Superior temporal gyrus (tissue), 1 donor: ENCODE results near the gene GDPD4.
A peak's percentile ranks its signal among the peaks of the same experiment; 100 is the strongest.

Experiments used
- DNase-seq: peaks from one replicate; pipeline ENCODE4 v3.0.0-alpha.2; 2016; ENCODE audit errors: extremely low spot score

GDPD4 gene

DNA sequence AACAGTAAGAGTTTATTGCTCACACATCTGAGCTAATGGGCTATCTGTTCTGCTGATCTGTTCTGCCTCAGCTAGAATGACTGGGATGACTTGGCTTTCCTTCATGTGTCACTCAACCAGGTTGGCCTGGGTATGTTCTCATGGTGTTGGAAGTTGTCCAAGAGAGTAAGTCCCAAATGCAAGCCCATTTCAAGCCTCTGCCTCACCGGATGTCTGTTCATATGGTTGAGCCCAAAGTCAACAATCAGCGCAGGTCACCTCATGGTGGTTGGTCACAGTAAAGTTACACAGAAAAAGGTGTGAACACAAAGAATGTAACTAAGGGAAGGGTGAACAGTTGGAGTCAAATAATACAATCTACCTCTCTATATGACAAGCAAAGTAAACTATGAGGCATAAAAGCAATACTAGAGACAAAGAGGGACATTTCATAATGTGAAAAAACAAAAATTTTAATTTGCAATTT is 1.9 kb downstream of the GDPD4 start:
- no peak for DNase-seq

DNA sequence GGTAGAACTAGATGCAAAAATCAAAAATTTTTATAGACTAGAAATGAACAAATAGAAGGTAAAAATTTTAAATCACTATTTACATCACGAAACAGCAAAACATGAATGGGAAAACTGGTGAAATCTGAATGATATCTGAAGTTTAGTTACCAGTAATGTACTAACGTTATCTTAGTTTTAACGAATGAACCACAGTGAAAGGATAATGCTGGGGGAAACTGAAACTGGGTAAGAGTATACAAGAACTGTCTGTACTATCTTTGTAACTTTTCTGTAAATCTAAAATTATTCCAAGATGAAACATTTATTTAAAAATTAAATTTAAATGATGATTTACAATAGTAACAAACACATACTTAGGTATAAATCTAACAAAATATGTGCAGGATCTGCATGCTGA is 7.4 kb downstream of the GDPD4 start:
- no peak for DNase-seq

DNA sequence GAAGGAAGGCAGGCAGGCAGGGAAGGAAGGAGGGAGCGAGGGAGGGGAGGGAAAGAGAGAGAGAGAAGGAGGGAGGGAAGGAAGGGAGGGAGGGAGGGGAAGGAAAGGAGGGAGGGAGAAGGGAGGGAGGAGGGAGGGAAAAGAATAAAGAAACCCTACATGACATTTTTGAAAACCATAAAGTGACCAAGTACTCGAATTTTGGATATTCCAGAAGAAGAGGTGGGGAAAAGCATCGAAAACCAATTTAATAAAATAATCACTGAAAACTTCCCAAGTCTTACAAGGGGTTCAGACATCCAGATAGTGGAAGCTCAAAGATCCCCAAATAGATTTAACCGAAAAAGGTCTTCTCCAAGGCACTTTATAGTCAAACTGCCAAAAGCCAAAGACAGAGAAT is 11.7 kb downstream of the GDPD4 start:
- DNase-seq, result no peak

DNA sequence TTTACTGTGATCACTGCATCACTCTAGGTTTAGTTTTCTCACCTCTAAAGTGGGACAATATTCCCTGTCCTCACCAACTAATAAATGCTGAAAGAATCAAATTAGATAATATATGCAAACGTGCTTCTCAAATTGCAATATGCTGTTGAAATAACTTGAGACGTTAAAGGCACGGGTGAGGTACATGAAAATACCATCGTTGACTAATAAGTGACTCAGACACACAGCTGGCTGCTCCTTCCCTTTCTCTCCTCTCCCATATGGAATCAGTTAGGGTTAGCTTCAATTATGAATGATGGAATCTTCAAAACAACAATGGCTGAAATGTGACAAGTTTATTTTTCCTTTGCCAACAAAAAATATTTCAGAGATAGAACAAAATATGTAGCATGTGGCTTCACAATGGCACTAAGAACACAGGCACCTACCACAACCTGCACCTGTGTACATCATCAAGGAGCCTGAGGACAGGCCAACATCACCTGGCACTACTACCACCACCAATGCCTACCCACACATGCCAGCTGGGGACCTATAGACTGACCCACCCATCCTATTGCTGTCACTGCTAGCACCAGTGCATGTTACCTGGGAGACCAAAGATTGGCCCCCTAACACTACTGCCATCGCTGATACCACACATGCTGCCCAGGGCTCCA is 13.7 kb downstream of the GDPD4 start:
- no peak for DNase-seq

DNA sequence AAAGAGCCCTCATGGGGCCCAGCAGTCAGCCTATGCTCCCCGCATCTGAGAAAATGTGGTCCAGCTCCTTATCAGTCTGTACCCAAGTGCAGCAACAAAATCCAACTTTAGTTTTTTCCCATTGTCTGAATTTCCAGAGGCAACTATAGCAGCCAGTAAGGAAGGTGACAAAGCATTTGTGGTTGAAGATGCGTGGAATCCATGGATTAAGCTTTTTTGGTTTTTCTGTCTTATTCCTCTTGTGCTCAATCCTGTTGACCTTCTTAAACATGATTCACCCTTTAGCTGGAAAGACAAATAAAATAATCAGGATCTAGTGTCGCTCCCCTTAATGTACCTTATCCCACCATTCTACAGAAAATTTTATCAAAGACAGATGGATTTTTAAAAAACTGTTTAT is 14.3 kb downstream of the GDPD4 start:
- DNase-seq, result no peak

DNA sequence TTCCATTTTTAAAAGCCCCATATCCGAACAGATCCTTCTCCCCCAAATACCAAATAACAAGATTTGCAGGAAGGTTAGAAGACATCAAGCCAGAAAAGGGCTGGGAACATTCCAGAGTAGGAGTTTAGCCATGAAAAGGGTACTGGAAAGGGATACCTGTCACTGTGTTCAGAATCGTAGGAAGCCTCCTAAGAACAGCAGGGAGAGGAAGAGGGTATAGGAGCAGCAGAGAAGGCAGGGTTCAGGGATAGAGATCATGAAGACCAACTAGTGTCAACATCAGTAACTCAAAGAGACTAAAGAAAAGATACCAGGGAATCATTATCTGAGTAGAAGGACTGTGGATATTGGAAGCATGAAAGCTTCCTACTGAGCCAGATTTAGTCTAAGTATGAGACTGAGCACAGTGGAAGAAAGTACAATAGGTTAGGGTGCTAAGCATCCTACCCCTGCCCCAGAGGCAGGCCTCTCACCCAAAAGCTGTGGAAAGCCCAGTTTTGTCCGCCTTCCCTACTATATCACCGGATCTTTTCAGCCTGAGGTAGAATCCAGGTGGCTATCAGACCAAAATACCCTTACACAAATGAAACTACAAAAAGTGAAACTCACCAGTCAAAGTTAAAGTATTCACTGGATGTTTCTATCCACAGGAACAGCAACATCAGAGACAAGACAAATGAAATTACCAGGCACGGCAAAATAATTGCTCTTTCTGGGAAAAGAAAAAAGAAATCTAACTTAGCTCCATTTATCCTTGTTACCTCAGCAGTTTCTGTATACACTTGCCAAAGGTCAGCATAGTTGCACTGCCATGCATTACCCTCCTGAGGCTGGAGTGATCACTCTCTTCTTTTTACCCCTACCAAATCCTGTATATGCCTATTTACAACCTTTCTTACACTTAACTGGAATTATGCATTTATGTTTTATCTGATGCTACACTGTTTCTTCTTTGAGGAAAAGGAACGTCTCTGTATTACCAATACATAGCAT is 16.7 kb downstream of the GDPD4 start:
- DNase-seq, result no peak

DNA sequence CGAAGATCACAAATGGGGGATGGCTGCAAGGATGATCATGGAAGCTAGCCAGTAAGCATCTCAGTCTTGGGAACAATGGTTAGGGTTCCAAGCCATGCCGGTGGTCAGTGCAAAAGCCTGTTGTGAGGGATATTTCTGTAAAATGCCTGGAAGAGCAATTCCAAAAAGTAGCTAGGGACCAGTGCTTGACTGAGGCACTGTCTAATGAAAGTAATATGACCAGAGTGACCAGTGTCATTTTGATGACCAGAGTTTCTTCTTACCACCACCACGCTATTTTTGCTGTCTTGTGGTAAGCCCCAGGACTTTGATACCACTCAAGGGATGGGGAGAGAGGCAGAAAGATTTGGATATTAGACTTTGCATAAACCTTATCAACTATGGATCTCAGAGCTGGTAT is 18.4 kb downstream of the GDPD4 start:
- DNase-seq, result no peak

DNA sequence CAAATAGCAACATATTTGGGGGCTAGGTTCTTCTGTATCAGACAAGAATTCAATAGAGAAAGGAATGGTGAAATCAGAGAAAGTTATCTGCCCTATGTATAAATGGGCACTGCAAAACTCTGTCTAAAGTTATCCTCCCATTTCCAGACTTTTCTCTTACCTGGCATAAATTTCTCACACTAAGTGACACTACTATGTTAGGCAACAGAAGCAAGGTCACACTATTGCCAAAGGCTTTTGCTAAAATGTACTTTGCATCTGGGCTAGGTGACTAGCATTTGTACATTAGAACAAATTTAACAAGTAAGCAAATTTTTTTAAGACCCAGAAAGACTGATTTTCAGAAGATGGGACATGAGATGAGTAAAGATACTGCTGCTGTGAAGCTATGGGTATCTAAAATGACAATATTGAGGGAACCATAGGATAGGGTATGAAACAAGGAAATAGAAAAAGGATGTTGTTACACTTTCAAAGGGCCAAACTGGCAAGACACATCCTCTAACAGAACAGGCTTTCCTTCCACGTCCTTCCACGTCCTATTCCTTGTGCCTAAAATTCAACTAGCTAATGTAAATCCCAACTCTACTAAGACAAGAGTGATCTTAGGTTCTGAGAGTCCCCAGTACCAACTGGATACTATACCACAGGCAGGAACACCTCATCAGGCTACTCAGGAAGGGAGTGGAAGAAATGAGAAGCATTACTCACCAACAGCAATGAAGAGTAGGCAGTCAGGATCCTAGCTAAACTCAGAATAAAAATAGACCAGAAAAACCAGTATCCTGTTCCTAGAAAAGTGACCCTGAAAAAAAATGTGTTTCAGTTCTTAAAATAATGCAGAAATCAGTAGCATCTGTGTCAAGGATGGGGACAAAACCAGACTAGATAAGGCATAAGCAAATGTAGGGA is 22.6 kb downstream of the GDPD4 start:
- peak; percentile 39 for DNase-seq

DNA sequence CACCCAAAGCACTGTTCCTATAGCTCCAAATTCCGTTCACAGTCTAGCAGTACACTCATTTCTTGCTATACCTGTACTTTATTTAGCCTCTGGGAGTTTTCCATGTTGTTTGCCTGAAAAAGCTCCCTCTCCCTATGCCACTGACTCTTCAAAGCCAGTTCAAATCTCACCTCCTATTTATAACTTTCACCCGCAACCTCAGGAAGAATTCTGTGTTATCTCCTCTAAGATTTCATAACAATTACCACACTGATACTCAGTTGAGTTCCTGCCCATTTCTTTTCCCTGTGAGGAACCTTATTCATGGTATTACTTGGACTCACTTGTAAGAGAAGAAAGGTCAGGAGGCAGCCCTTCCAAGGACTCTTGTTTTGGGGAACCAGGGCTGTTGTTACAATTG is 25.2 kb downstream of the GDPD4 start:
- no peak for DNase-seq

DNA sequence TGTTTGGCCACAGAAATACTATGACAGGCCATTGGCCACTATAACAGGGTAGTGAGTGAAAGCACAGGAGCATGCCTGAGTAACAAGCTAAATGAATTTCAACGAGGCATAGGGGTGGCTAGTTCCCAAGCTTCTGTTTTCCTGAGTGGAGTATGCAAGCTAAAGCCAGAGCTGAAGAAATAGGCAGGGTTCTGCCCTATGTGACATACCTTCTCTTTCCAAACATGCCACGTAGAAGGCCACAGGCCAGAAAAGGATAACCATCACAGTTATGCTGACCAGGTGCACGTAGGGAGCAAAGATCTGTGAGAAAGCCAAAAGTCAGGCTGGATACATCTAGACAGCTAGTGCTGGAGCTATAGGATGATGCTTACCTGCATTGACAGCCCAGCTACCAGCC is 30.6 kb downstream of the GDPD4 start:
- DNase-seq, result no peak

DNA sequence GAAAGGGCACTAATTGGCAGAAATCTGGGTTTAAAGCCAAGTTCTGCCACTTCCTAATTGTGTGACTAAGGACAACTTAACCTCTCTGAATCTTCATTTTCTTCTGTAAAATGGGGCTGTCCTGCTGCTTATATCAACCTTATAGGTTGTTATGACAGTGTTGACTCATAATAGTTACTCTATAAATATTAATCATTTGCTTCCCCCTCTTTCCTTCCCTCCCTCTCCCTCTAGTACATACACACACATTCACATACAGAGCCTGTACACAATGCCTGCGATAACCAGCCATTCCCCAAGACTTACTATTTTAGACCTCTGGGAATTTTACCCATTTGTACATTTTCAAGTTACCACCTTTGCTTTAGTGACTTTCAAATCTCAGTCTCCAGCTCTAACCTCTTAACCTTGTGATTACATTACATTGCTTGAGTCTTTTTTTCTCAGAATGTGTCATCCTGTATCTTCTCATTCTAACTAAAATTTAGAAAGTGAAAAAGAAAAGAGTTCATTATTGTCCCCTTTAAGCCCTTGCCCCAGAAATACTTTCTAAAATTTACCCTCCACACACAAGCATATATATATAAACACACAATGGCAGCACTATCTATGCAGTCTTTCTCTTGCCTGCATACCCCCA is 31.9 kb downstream of the GDPD4 start:
- no peak for DNase-seq

DNA sequence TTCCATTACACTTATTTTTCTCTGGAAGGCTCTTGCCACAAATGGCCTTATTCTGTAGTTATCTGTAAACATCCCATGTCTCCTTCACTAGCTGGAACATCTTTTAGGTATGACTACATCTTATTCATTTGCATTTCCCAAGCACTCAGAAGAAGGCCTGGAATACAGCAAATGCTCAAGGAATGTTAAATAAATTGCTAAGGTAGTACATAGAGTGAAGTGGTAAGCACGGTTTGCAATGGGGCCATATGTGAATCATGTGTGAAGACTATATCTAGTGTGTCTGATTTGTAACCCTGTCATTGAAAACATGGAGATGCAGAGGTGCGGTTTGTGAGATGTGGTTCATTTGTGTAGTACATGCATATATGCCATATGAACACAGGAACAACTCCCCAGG is 33.5 kb downstream of the GDPD4 start:
- no peak for DNase-seq

DNA sequence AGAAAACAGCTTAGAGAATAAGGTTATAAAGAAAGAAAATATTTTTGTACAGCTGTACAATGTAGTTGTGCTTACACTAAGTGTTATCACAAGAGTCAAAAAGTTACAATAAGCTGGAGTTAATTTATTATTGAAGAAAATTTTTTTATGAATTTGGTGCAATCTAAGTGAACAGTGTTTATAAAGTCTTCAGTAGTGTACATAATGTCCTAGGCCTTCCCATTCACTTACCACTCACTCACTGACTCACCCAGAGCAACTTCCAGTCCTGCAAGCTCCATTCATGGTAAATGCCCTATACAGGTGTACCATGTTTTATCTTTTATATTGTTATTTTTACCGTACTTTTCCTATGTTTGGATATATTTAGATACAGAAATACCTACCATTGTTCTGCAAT is 34.7 kb downstream of the GDPD4 start:
- no peak for DNase-seq

DNA sequence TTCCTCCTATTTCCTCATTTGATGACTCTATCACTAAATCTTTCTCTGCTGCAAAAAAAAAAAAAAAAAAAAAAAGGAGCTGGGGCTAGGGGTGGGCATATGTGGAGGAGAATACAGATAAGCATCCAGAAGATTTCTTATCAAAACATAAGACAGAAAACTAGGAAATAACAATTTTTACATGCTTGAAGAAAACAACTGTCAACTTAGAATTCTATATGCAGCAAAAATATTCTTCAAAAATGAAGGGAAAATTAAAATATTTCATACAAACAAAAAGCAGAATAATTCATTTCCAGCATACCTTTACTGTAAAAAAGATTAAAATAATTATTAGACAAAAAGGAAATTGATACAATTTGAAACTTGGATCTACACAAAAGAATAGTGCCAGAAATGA is 38.7 kb downstream of the GDPD4 start:
- no peak for DNase-seq

DNA sequence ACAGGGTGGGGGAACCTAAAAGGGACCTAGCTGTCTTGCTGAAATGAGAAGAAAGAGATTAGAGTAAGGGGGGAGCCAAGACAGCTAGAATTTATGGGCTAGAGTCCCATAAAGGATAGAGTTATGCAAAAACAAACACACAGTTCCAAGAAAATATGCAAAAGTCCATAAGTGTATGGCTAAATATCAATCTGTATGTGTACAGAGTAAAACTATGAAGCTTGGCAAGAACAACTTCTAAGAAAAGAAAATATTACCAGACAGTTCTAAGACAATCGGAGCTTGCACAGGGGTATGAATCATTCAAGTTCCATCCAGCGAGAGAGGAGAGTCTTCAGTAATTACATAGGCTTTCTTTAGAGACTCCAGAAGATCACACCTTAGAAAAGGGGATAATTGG is 41.8 kb downstream of the GDPD4 start:
- DNase-seq, result peak; percentile 10

DNA sequence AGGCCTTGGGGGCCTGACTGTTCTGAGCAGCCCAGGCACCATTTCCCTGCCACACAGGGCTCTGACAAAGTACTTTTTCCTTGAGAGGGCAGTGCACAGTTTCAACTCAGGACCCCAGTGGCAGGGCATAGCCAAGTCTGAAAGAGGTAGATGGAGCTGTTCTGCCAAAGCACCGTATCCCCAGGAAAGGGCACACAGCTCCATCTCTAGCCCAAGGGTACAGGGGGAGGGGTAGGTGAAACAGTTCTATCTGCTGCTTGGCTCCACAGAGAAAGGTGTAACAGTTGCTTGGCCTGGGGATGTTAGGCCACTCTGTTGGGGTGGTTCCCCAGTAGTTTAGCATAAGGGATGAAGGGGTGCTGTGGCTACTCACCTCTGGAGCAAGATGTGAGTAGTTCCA is 47.8 kb downstream of the GDPD4 start:
- no peak for DNase-seq

DNA sequence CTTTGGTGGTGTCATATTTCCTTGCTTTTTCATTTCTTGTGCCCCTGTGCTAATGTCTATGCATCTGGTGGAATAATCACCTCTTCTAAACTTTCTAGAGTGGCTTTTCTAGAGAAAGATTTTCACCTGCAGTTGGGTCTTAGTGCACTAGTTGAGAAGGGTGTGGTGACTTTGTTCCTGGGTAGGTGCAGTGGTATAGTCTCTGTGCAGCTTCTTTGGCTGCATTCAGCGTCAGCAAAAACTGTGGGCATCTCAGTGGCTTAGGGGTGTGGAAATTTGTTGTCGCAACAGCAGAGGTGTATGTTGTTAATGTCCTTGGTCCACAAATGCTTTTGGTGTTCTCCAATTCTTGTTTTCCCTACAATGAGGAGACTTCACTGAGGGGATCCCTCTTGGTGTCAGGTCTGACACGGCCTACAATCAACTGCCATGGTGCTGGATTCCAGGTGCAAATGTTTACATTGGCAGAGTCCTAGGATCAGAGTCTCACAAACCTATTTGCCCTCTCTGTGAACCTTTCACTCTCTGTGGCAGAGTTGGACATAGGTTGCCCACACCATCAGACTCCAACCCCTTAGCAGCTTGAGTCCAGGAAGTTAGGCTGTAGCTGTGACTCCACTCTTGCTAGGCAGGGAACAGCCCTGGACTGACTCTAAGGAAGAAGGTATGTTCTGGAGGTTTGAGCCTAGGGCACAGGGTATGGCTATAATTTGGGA is 48.8 kb downstream of the GDPD4 start:
- no peak for DNase-seq

DNA sequence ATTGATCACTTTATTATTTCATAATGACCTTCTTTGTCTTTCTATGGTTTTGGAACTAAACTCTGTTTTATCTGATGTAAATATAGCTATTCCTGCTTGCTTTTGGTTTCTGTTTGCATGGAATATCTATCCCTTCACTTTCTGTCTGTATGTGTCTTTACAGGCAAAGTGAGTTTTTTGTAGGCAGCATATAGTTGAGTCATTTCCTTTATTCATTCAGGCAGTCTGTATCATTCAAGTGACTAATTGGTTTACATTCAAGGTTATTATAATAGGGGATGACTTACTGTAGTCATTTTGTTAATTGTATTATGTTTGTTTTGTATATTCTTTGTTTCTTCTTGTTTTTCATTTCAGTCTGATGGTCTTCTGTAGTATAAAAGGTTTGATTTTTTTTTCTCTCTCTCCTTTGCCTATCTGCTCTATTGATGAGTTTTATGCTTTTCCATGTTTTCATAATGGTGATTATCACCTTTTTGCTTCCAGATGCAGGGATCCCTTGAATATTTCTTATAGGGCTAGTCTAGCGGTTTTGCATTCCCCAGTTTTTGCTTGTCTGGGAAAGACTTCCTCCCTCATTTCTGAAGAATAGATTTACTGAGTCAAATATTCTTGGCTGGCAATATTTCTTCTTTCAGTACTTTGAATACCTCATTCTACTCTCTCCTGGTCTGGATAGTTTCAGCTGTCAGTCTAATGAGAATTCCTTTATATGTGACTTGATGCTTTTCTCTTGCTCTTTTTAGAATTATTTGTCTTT is 50.4 kb downstream of the GDPD4 start:
- DNase-seq, result no peak

DNA sequence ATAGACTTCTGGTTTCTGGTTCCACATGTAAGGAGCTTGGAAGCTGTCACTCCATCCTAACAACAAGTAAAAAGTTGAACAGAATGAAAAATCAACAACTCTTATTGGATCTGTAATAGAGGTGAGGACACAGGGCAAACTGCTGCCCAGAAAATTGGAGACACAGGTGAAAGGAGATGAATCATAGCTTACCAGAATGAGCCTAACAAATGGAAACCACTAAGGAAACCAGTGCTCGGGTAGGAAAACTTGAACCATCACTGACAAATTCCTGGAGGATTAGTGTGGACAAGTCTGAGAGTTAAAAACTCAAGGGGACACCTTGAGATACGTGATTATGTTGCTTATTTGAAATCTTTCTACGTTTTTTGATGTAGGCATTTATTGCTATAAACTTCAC is 52.1 kb downstream of the GDPD4 start:
- DNase-seq, result no peak
